ENCODE measurements around the gene COX7A1.
"Not testable (repeated sequence)": the region's sequence is repeated elsewhere in the genome, so short reads cannot be mapped to it uniquely, and the experiment has no call there.

COX7A1 gene

DNA sequence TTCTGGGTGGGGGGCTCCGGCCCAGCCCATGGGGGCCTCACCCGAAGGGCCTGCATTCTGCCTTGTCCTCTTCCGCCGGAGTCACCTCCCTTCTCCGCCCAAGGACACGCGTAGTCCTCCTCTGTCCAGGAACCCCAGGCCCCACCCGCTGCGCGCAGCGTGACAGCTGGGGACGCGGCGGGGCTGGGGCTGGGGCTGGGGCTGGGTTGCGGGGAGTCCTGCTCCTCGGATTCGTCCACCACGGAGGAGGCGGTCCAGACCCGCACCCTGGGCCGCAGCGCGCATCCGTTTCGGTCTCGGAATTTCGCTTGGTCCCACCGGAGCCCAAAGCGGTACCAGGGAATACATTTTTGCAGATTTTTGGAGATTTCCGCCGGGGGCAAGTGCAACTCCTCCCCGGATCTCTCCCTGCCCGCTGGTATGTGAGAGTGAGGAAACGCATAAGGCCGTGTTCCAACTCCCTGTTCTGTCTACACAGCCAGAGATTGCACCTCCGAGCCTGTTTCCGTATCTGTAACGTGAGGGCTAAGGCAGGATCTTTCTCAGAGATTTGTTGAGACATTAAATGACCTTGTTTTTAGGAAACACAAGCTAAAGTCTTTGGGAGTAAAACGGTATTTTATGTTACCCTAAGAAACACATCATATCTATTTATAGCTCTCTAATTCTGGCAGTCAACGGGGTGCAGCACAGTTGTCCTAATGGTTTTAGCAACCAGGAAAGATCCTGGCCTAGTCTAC lies at the start of gene COX7A1:
COX7A1 (minus strand) TSS at position 96 of the 740 bp plus-strand sequence; CDS start at position 56, 40 bp downstream.
- DNase-seq = no peak

DNA sequence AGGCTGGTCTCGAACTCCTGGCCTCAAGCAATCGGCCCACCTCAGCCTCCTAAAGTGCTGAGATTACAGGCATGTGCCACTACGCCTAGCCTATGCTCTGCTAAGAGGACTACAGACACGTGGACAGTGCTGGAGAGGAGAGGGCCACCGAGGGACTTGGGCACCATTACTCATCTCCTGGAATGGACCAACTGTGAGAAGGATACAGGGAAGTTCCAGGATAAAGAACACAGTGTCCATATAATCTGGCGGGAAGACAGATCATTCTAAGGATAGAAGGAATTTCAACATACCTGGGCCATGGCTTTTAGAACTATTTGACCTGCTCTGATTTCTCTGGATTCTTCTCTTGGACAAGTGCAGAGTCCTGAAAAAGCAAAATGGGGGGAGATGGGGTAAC lies 49.4 kb upstream of the COX7A1 start:
- no peak for DNase-seq

DNA sequence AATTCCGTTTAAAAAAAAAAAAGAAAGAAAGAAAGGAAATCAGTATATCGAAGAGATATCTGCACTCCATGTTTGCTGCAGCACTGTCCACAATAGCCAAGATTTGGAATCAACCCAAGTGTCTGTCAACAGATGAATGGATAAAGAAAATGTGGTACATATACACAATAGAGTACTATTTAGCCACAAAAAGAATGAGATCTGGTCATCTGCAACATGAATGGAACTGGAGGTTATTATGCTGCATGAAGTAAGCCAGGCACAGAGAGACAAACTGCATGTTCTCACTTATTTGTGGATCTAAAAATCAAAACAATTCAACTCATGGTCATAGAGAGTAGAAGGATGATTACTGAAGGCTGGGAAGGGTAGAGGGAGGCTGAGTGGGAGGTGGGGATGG lies 45.9 kb upstream of the COX7A1 start:
- no peak for DNase-seq

DNA sequence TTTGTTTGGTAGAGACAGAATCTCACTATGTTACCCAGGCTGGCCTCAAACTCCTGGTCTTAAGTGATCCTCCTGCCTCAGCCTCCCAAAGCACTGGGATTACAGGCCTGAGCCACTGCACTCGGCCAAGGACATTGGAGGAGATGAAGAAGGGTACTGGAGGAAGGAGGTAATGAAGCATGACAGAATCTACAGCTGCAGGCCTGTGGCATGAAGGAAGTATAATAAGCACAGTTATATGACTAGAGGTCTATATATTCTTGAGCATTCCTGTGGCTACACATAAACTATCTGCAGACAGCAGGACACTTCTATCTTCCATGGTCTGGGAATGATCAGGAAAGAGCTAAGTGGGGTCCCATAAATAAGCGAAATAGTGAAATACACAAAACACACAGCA lies 44.0 kb upstream of the COX7A1 start:
- DNase-seq = no peak

DNA sequence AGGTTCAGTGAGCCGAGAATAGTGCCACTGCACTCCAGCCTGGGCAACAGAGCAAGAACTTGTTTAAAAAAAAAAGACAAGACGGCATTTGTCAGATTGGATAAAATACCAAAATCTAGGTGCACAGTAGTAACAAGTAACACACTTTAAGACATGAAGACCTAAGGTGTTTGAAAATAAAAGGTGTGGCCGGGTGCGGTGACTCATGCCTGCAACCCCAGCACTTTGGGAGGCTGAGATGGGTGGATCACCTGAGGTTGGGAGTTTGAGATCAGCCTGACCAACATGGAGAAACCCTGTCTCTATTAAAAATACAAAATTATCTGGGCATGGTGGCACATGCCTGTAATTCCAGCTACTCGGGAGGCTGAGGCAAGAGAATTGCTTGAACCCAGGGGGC lies 34.5 kb upstream of the COX7A1 start:
- not testable (repeated sequence) for DNase-seq

DNA sequence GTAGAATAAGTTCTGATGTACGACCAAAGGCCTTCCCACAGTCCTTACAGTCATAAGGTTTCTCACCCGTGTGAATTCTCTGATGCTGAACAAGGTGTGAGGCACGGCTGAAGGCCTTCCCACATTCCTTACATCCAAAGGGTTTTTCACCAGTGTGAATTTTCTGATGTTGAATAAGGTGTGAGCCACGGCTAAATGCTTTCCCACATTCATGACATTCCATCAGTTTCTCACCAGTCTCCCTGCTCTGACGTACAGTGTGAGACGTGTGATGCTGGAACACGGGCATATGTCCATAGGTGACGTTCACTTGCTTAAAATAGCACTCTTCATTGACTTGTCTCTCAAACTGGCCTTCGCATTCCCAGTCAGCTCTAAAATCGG lies 31.0 kb upstream of the COX7A1 start:
- DNase-seq = no peak

DNA sequence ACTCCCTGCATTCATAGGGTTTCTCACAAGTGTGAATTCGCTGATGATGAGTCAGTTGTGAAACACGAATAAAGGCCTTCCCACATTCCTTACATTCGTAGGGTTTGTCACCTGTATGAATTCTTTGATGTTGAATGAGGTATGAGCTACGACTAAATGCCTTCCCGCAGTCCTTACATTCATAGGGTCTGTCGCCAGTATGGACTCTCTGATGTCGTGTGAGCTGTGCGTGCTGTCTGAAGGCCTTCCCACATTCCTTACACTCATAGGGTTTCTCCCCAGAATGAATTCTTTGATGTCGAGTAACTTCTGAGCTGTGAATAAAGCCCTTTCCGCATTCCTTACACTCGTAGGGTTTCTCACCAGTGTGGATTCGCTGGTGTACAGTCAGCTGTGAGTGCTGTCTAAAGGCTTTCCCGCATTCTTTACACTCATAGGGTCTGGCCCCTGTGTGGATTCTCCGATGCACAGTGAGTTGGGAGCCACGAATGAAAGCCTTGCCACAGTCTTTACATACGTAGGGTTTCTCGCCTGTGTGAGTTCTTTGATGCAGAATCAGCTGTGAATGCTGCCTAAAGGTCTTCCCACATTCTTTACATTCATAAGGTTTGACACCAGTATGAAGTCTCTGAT lies 30.5 kb upstream of the COX7A1 start:
- no peak for DNase-seq

- not testable (repeated sequence) for DNase-seq
Measured at GRCh38 chr19:36179077-36179476, 26.8 kb upstream of the COX7A1 start.

DNA sequence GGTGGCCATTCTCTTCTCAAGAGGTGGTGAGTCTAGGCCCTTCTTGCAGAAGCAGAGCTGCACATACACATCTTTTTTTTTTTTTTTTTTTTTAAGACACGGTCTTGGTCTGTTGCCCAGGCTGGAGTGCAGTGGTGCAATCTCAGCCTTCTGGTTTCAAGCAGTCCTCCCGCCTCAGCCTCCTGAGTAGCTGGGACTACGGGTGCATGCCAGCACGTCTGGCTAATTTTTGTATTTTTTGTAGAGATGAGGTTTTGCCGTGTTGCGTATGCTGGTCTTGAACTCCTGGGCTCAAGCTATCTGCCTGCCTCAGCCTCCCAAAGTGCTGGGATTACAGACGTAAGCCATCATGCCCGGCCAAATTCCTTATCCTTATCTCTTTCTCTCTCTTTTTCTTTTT lies 21.6 kb upstream of the COX7A1 start:
- not testable (repeated sequence) for DNase-seq

DNA sequence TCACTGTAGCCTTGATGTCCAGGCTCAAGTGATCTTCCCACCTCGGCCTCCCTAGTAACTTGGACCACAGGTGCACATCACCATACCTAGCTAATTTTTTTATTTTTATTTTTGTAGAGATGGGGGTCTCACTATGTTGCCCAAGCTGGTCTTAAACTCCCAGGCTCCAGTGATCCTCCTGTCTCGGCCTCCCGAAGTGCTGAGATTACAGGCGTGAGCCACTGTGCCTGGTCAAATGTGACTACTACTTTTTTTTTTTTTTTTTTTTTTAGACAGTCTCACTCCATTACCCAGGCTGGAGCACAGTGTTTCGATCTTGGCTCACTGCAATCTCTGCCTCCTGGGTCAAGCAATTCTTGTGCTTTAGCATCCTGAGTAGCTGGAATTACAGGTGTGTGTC lies 20.6 kb upstream of the COX7A1 start:
- DNase-seq = no peak

GRCh38 chr19:36169084-36169760 lies 17.0 kb upstream of the COX7A1 start:
- DNase-seq = no peak

GRCh38 chr19:36163813-36164212 lies 11.6 kb upstream of the COX7A1 start:
- no peak for DNase-seq

DNA sequence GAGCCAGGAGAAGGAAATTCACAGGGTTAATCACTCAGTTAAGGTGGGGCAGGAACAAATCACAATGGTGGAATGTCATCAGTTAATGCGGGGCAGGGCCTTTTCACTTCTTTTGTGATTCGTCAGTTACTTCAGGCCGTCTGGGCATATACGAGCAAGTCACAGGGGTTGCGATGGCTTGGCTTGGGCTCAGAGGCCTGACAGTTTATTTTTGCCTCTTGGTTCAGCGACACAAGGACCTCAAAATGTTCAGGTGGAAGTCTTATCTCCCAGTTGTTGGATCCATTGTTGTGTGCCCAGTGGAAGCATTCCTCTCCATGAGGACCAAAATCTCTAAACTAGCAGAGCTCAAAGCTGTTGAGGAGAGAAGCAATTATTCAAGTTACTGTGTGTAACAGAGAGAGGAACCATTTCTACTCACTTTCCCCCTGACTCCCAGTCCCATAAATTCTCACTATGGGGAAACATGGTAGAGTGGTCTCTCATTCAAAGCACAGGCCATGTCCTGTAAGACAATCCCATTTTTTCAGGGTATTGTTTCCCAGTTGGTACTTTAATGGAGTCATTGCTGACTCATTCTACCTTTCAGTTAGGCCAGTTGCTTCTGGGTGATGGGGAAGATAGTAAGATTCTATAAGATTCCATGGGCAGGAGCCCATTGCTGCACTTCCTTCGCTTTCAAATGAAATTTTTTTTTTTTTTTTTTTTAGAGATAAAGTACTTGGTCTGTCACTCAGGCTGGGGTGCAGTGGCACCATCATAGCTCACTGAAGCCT lies 8.8 kb upstream of the COX7A1 start:
- no peak for DNase-seq

GRCh38 chr19:36153126-36153525 lies 879 bp upstream of the COX7A1 start:
- no peak for DNase-seq

- DNase-seq = no peak
Measured at GRCh38 chr19:36152019-36152351, 262 bp downstream of the COX7A1 start.

DNA sequence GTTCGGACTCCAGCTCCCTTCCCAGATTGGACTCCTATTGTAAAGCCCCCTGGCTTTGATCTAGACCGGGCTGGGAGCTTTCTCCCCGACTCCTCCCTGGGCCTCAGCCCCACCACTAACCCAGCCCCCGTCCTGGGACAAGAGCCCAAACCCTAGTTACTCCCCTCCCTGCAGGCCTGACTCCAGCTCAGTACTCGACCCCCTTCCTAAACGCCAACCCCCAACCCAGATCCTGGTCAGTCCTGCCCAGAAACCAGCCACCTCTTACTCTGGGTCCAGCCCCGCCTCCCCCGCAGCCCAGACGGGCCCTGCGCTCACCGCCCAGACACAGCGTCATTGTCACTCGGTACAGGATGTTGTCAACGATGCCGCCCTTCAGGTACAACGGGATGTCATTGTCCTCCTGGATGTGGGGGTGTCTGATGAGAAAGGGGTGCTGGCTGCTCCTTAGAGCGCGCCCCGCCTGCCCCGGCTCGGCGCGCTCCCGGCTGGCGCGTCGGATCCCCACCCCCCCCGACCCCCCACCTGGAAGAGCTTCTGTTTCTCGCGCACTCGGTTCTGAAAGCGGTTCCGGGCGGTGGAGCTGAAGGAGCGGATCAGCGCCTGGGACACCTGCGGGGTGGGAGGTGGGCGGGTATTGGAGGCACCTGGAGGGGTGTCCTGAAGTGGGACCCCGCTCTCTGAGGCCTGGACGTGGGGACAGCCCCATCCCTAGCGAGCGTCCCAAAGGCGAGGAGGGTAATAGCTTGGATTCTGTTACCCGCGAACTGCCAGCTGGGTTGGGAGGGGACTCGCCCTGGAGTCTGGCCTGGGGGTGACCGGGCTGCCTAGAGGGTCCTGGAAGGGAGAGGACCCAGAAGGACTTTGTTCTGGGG lies 866 bp downstream of the COX7A1 start:
- no peak for DNase-seq

DNA sequence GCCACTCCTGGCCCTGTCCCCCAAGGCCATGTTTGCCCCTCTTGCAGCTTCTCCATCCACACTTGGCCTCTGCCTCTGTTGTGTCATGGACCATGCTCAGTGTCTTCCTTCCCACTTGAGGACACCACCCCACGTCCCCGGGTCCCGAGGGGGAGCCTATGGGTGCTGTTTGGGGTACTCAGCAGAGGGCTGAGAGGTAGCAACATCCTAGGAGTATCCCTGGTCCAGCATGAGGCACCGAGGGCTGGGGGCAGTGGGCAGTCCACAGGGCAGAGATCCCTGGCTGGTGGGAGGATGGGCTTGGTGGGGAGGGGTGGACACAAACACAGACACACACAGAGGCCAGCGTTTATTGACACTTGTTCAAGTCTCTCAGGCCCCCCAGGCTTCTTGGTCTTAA lies 1.7 kb downstream of the COX7A1 start:
- DNase-seq = no peak

GRCh38 chr19:36149673-36150406 lies 2.4 kb downstream of the COX7A1 start:
- DNase-seq = no peak

GRCh38 chr19:36144624-36145023 lies 7.6 kb downstream of the COX7A1 start:
- DNase-seq = no peak

- no peak for DNase-seq
Measured at GRCh38 chr19:36142496-36142895, 9.8 kb downstream of the COX7A1 start.

DNA sequence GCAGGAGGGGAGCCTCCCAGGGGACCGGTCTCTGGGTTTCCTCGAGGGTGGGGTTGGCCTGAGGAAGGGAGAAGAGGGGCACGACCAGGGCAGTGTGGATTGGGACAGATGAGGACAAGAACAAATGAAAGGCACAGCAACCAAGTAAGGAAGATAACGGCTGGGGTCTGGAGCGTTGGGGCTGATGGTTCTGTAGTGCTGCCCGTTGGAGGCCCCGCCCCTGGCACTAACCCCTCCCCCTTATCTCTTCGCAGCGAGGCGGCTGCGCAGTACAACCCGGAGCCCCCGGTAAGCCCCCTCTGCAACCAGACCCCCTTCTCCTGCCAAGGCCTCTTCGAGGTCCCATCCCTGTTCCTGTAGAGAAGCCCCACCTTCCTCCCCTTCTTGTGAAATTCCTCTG lies 10.2 kb downstream of the COX7A1 start:
- DNase-seq = no peak

All from AML-193 (cell line).